Hepatocyte (in vitro differentiated cells): ENCODE data around the gene EIF4E3. TPM values are rescaled to one million over a fixed set of nuclear protein-coding genes. Genes with fewer than 3 reads are reported as not detected.

ENCODE experiments used
- DNase-seq: peaks from one replicate; pipeline ENCODE4 v3.0.0-alpha.2; 2016; ENCODE audit warnings: low spot score
- H2AFZ ChIP-seq: fragments of 200-600 bp; sonication (generic); 2 replicates; pipeline ENCODE4 v1.6.0; 2016; ENCODE audit warnings: antibody characterized with exemption, mild to moderate bottlenecking
- H3K27ac ChIP-seq: fragments of 200-600 bp; sonication (generic); 2 replicates; pipeline ENCODE4 v1.5.1; 2016; ENCODE audit warnings: mild to moderate bottlenecking
- H3K27me3 ChIP-seq: fragments of 200-600 bp; sonication (generic); 2 replicates; pipeline ENCODE4 v1.6.1; 2016
- H3K36me3 ChIP-seq: fragments of 200-600 bp; sonication (generic); replicated peaks from 2 replicates; pipeline ENCODE4 v1.5.1; 2016; ENCODE audit warnings: low read depth; ENCODE audit not compliant: insufficient read depth
- H3K4me1 ChIP-seq: fragments of 200-600 bp; sonication (generic); 2 replicates; pipeline ENCODE4 v1.5.1; 2016; ENCODE audit warnings: mild to moderate bottlenecking, moderate library complexity; ENCODE audit not compliant: insufficient read depth
- H3K4me2 ChIP-seq: fragments of 200-600 bp; sonication (generic); 2 replicates; pipeline ENCODE4 v1.6.0; 2016
- H3K4me3 ChIP-seq: fragments of 200-600 bp; sonication (generic); 2 replicates; pipeline ENCODE4 v1.5.1; 2016; ENCODE audit warnings: mild to moderate bottlenecking
- H3K79me2 ChIP-seq: fragments of 200-600 bp; sonication (generic); 2 replicates; pipeline ENCODE4 v1.6.0; 2017; ENCODE audit warnings: mild to moderate bottlenecking
- H3K9me2 ChIP-seq: fragments of 200-600 bp; sonication (generic); replicated peaks from 2 replicates; pipeline ENCODE4 v1.6.0; 2017; ENCODE audit warnings: mild to moderate bottlenecking; ENCODE audit not compliant: insufficient read depth
- H3K9me3 ChIP-seq: fragments of 200-600 bp; sonication (generic); 2 replicates; pipeline ENCODE4 v1.5.1; 2016; ENCODE audit warnings: low read depth, mild to moderate bottlenecking
- H4K20me1 ChIP-seq: fragments of 200-600 bp; sonication (generic); 2 replicates; pipeline ENCODE4 v1.6.0; 2016; ENCODE audit warnings: mild to moderate bottlenecking; ENCODE audit not compliant: insufficient read depth, poor library complexity, severe bottlenecking
- CTCF ChIP-seq: fragments of 200-600 bp; sonication (generic); IDR thresholded peaks from 2 replicates; pipeline ENCODE4 v1.5.1; 2016; ENCODE audit warnings: antibody characterized with exemption, mild to moderate bottlenecking; ENCODE audit not compliant: poor library complexity
- EZH2 ChIP-seq: fragments of 200-600 bp; sonication (generic); IDR thresholded peaks from 2 replicates; pipeline ENCODE4 v1.6.1; 2016; ENCODE audit warnings: antibody characterized with exemption, mild to moderate bottlenecking, borderline replicate concordance
- EZH2phosphoT487 ChIP-seq: fragments of 200-600 bp; sonication (generic); IDR thresholded peaks from one replicate; pipeline ENCODE4 v1.6.1; 2018; ENCODE audit warnings: antibody characterized with exemption, mild to moderate bottlenecking, low read depth, moderate library complexity; ENCODE audit not compliant: unreplicated experiment, severe bottlenecking
- WGBS: methylation state at CpG from one replicate; pipeline ENCODE4 v1.1.6; 2016; ENCODE audit warnings: low lambda C conversion rate; ENCODE audit errors: missing lambda C conversion rate; 5-methylcytosine and 5-hydroxymethylcytosine counted together
- polyA plus RNA-seq: library from polyadenylated mRNA; unstranded; fragments of >200 nt; fragmentation: Nextera tagmentation; extraction: Ambion mirVana; gene quantifications from 2 replicates; pipeline ENCODE4 v1.2.1, GENCODE V29; 2016
- total RNA-seq: library from RNA; depleted of rRNA; stranded (reverse); fragments of >200 nt; gene quantifications from 2 replicates; pipeline ENCODE4 v1.2.3, GENCODE V29; 2014

EIF4E3 gene
- total and polyA plus RNA-seq, 2 experiments from 2014 or later, result 4.1 to 7.4 TPM

DNA sequence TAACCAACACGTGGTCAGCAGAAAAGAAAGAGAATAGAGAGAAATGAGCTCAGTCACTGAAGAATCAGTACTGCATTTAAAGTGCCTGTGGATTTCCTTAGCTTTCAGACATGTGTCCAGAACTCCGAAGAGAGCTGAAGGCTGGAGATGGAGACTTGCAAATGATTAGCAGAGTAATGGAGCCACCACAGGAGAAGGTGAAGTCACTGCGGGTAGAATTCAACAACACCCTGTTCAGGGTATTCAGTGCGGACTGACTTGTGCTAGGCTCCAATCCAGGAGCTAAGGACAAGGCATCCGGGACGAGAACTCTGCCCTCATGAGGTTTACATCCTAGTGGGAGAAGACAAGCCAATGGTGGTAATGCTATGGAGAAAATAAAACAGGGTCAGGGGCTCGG lies 4.2 kb downstream of the EIF4E3 start:
- Histone ChIP-seq H3K27ac (no peak overlapping the region), H3K4me1 (peaks cover 6% of the 10 kb centered on the region)
- TF ChIP-seq CTCF (no peak), EZH2phosphoT487 (no peak), EZH2 (no peak)

DNA sequence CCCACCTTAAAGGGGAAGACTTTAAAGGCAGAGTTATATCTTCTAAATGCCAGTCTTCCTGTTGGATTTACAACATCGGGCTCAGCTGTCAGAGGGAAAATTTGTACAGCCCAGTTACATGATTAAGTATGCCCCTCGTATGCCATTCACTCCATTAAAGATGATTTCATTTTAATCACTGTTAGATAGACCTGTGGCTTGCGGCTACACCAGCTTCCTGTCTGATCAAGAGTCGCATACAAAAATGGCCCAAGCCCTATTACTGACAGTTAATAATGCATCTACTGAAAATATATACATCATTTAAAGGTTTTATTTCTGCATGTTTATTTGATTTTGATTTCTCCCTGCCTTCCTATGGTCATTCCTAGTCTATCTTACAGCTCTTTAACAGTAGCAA lies 7.1 kb downstream of the EIF4E3 start:
- H2AFZ ChIP-seq, result no peak overlapping the region
- H3K9me3 ChIP-seq, result no peaks in the 10 kb centered on the region
- no peaks in the 10 kb centered on the region for H3K36me3 ChIP-seq
- TF ChIP-seq EZH2phosphoT487 (no peak), CTCF (no peak), EZH2 (no peak)
- H3K4me2 ChIP-seq, result no peak overlapping the region
- no peaks in the 10 kb centered on the region for H4K20me1 ChIP-seq
- H3K79me2 ChIP-seq, result no peaks in the 10 kb centered on the region
- no peak overlapping the region for H3K4me3 ChIP-seq
- H3K27ac ChIP-seq, result no peak overlapping the region
- no peaks in the 10 kb centered on the region for H3K4me1 ChIP-seq
- no peaks in the 10 kb centered on the region for H3K9me2 ChIP-seq
- H3K27me3 ChIP-seq, result peaks cover 3% of the 10 kb centered on the region
- 89% methylated on average over 4 of the region's 4 CpGs for WGBS
- no peak for DNase-seq

More for the DNA sequence above, 4.2 kb downstream of the EIF4E3 start:
- Histone ChIP-seq H3K4me3 (no peak overlapping the region), H3K4me2 (no peak overlapping the region), H3K9me3 (no peaks in the 10 kb centered on the region), H3K9me2 (no peaks in the 10 kb centered on the region), H3K36me3 (no peaks in the 10 kb centered on the region), H3K27me3 (peaks cover 16% of the 10 kb centered on the region), H4K20me1 (no peaks in the 10 kb centered on the region), H2AFZ (no peak overlapping the region), H3K79me2 (no peaks in the 10 kb centered on the region)
- WGBS, result 95% methylated on average over 7 of the region's 7 CpGs
- no peak for DNase-seq

- H3K4me2 ChIP-seq, result no peak overlapping the region
- no peaks in the 10 kb centered on the region for H3K4me1 ChIP-seq
- H3K4me3 ChIP-seq, result no peak overlapping the region
- no peaks in the 10 kb centered on the region for H3K9me3 ChIP-seq
- H4K20me1 ChIP-seq, result no peaks in the 10 kb centered on the region
- no peaks in the 10 kb centered on the region for H3K27me3 ChIP-seq
- no peaks in the 10 kb centered on the region for H3K79me2 ChIP-seq
- DNase-seq, result no peak
- H3K27ac ChIP-seq, result no peak overlapping the region
- WGBS, result 93% methylated on average over 4 of the region's 4 CpGs
- H3K9me2 ChIP-seq, result no peaks in the 10 kb centered on the region
- H2AFZ ChIP-seq, result no peak overlapping the region
- TF ChIP-seq EZH2phosphoT487, result no peak
- no peak for TF ChIP-seq EZH2
- no peak for TF ChIP-seq CTCF
- no peaks in the 10 kb centered on the region for H3K36me3 ChIP-seq
Observed at GRCh38 chr3:71714595-71714994, 10.6 kb downstream of the EIF4E3 start.

- no peak for TF ChIP-seq CTCF
- no peak for TF ChIP-seq EZH2phosphoT487
- no peak for TF ChIP-seq EZH2
- no peaks in the 10 kb centered on the region for H3K9me2 ChIP-seq
- H3K36me3 ChIP-seq, result no peaks in the 10 kb centered on the region
- no peaks in the 10 kb centered on the region for H3K9me3 ChIP-seq
- H3K27ac ChIP-seq, result no peak overlapping the region
- no peak for DNase-seq
- no peaks in the 10 kb centered on the region for H3K4me1 ChIP-seq
- no peak overlapping the region for H3K4me3 ChIP-seq
- H3K27me3 ChIP-seq, result no peaks in the 10 kb centered on the region
- no peak overlapping the region for H3K4me2 ChIP-seq
- H4K20me1 ChIP-seq, result no peaks in the 10 kb centered on the region
- H3K79me2 ChIP-seq, result no peaks in the 10 kb centered on the region
- 80% methylated on average over 2 of the region's 2 CpGs for WGBS
- H2AFZ ChIP-seq, result no peak overlapping the region
Observed at GRCh38 chr3:71713041-71713440, 12.2 kb downstream of the EIF4E3 start.
